NCI-H82 treated with DMSO at 0.1 percent for 48 hours (cell line): ENCODE measurements around the gene PLPPR3.
"Not testable (repeated sequence)": the region's sequence is repeated elsewhere in the genome, so short reads cannot be mapped to it uniquely, and the experiment has no call there.

Experiments used
- DNase-seq: peaks from one replicate; lab custom pipeline; 2025; ENCODE audit not compliant: unreplicated experiment; lab: John Stamatoyannopoulos, UW

Gene PLPPR3

DNA sequence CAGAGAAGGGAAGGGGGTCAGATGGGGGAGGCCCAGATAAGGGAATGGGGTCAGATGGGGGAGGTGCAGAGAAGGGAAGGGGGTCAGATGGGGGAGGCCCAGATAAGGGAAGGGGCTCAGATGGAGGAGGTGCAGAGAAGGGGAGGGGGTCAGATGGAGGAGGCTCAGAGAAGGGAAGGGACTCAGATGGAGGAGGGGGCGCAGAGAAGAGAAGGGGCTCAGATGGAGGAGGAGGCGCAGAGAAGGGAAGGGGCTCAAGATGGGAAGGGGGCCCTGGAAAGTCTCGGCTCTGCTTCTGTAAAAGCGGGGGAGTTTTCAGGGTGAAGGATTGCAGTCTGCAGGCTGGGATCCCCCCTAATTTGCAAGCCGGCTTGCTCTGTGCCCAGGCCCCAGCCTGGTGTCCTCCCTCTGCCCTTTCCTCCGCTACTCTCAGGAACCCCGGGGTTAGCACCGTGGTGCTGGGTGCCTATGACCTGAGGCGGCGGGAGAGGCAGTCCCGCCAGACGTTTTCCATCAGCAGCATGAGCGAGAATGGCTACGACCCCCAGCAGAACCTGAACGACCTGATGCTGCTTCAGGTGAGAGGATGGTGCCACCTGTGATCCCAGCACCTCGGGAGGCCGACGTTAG is 7.5 kb upstream of the PLPPR3 start:
- DNase-seq, result no peak

GRCh38 chr19:827710-828321 is 6.1 kb upstream of the PLPPR3 start, which contains the start of gene AZU1:
Gene AZU1 (plus strand): TSS chr19:827837. CDS start chr19:827847, 10 bp downstream.
- no peak for DNase-seq

GRCh38 chr19:827314-827709 is 5.6 kb upstream of the PLPPR3 start:
- DNase-seq, result no peak

GRCh38 chr19:825897-826644 is 4.3 kb upstream of the PLPPR3 start:
- DNase-seq, result no peak

- DNase-seq, result no peak
Observed at GRCh38 chr19:824885-825284, 3.1 kb upstream of the PLPPR3 start.

- DNase-seq, result no peak
Observed at GRCh38 chr19:823565-824121, 1.9 kb upstream of the PLPPR3 start.

GRCh38 chr19:821231-821824 is 427 bp downstream of the PLPPR3 start:
- DNase-seq, result no peak

- not testable (repeated sequence) for DNase-seq
Observed at GRCh38 chr19:820212-820611, 1.5 kb downstream of the PLPPR3 start.

GRCh38 chr19:816500-816857 is 5.3 kb downstream of the PLPPR3 start:
- DNase-seq, result no peak

GRCh38 chr19:815775-816499 is 5.8 kb downstream of the PLPPR3 start:
- DNase-seq, result no peak

GRCh38 chr19:815079-815774 is 6.5 kb downstream of the PLPPR3 start:
- no peak for DNase-seq

- DNase-seq, result no peak
Observed at GRCh38 chr19:814152-815078, 7.3 kb downstream of the PLPPR3 start.

GRCh38 chr19:813219-814151 is 8.3 kb downstream of the PLPPR3 start:
- DNase-seq, result no peak

- DNase-seq, result no peak
Observed at GRCh38 chr19:812747-813218, 9.0 kb downstream of the PLPPR3 start.

- no peak for DNase-seq
Observed at GRCh38 chr19:812049-812746, 9.6 kb downstream of the PLPPR3 start.

DNA sequence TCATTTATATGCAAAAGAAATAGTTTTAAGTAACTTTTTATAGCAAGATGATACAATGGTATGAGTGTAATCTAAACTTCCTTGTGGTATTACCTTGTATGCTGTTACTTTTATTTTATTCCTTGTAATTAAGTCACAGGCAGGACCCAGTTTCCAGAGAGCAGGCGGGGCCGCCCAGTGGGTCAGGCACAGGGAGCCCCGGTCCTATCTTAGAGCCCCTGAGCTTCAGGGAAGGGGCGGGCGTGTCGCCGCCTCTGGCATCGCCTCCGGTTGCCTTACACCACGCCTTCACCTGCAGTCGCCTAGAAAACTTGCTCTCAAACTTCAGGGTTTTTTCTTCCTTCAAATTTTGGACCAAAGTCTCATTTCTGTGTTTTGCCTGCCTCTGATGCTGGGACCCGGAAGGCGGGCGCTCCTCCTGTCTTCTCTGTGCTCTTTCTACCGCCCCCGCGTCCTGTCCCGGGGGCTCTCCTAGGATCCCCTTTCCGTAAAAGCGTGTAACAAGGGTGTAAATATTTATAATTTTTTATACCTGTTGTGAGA is 10.2 kb downstream of the PLPPR3 start:
- DNase-seq, result no peak

DNA sequence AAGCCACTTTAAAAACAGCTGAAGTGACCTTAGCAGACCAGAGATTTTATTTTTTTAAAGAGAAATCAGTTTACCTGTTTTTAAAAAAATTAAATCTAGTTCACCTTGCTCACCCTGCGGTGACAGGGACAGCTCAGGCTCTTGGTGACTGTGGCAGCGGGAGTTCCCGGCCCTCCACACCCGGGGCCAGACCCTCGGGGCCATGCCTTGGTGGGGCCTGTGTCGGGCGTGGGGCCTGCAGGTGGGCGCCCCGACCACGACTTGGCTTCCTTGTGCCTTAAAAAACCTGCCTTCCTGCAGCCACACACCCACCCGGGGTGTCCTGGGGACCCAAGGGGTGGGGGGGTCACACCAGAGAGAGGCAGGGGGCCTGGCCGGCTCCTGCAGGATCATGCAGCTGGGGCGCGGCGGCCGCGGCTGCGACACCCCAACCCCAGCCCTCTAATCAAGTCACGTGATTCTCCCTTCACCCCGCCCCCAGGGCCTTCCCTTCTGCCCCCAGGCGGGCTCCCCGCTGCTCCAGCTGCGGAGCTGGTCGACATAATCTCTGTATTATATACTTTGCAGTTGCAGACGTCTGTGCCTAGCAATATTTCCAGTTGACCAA is 10.8 kb downstream of the PLPPR3 start:
- DNase-seq, result no peak
